DMS53 (cell line): Measurements from ENCODE around the gene LRRC8C.

Source experiments
- DNase-seq: peaks from one replicate; lab custom pipeline; 2025; lab: John Stamatoyannopoulos, UW

LRRC8C gene

GRCh38 chr1:89633800-89634625 lies 1.1 kb downstream of the LRRC8C start:
- DNase-seq, result peak; percentile 67

DNA sequence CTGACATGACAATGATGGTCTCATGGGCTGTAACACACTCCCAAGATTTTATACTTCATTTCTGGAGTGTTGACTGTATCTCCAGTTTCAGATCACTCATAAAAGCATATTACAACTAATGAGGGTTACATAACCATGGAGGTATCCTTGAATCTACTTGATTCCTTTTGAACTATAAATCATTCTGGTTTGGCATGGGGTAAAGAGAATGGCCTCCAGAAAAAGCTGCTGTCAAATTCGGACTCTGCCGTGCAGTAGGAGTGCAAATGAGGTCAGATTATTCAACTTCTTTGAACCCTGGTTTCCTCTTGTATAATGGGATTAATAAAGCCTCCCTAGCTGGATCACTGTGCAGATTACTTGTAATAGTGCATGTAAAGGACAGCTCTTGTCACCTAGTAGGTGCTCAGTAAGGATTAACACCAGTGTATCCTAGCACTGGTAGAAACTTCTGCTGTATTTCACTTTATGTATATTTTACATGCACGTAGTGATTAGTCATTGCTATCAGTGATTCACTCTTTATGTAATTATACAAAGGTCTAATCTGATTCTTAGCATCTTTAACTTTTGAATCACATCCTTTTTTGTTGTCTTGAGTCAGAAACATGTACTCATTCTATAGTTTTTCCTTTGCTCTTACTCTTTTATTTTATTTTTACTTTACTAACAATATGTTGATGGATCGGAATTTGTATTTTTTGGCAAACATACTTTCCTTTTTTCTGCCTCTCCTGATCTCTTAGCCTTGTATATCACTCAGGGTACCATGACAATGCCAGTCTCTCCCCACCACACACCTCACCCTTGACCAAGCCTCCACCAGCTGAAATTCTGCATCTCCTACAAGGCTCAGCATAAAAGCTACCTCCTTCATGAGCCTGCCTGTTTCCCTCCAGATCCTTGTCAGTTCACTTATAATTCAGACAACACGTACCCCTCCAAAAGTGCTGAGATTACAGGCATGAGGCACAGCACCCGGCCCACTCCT lies 3.2 kb downstream of the LRRC8C start:
- DNase-seq, result no peak

DNA sequence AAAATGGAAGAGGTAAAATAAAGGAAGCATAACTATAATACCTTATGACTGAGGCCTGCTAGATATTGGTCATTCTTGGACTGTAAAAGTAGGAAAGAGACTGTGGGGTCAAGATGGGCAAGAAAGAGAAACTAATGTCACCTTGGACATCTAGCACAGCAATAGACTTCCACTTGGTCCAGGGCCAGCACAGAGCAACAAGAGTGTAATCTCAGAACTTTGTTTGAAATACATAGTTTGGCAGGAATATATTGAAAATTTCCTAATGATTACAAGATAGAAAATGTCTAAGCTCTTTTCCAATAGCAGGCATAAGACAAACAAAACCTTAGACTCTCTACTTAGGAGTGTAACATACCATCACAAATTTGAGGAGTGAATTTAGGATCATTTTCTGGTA lies 4.6 kb downstream of the LRRC8C start:
- no peak for DNase-seq

DNA sequence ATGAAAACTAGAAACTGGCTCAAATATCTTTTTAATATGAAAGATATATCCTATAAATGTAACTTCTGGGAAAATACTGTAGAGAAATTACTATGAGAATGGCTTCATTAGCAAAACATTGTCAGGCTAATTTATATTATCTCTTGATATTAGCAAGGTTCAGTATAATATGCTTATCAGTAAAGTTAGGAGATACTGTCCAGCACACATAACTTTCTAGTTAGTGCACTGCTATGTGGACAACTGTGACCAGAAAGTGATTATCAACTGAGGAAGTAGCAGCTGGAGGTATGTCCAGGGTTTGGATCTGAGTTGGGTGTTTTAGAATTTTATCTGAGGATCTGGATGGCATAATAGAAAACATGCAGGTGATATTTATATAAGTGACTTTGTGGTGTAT lies 7.5 kb downstream of the LRRC8C start:
- no peak for DNase-seq

DNA sequence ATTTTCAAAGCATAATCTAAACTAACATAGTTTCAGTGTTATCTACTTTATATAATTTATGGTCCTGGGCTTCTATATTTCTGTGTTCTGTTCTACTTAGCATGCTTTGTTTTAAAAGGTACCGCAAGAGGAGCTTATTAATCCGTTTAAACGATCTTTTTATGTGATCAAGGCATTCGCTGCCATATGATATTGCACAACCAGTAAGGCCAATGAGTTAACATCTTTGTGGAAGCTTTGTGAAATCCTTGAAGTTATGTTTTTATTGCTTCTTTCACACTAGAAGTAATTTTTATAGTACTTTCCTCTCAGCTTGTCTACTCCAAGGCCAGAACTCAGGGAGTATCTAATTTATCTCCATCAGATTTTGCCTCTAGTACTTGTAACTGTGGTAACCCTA lies 8.9 kb downstream of the LRRC8C start:
- DNase-seq, result no peak

DNA sequence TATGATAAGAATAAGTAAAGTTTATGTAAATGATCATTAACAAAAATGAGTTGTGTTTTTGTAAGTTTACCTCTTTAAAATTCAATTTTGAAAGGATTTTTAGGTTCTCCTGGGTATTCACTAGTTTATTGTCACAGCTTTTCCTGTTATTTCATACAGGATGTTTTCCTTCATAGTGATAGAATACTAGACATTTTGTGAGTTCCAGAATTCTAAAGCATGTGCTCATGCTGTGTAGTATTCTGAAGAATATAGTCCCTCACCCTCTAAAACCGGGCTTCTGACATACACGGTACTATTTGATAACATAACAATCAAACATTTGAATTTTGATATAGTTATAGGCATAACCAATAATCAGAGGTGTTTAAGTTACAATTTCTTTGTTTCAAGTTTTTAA lies 10.7 kb downstream of the LRRC8C start:
- no peak for DNase-seq

DNA sequence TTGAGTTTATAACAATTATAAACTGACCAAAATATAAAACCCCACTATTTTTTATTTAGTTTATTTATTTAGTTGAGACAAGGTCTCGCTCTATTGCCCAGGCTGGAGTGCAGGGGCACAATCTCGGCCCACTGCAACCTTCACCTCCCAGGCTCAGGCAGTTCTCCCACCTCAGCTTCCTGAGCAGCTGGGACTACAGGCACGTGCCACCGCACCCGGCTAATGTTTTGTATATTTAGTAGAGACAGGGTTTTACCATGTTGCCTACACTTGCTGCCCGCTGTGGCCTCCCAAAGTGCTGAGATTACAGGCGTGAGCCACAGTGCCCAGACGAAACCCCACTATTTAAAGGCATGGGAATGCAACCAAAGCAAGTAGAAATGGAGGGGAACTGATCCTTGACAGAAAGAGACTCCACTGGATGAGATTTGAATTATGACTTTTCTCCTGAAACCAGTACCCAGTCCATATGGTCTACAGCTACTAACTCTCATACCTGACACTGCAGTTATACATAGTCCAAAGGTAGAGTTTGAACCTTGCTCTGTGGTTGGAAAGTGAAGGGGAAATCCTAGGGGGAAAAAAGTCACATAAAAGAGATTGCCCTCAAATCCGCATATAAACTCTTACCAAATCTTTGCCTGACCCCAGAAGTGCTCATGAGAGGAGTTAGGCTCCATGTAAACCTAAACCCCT lies 11.3 kb downstream of the LRRC8C start:
- no peak for DNase-seq

DNA sequence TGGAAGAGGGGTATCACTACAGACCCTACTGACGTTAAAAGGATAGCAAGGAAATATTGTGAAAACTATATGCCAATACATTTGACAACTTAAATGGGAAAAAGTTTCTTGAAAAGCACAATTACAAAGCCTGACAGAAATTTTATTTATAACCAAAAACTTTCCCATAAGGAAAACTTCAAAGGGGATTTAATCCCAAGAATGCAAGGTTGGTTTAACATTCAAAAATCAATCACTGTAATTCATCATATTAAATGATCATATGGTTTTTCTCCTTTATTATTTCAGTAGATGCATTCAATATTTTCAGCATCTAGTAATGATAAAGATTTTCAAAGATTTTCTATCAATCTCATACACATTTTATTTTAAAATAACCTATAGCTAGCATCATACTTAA lies 13.3 kb downstream of the LRRC8C start:
- no peak for DNase-seq

- DNase-seq, result no peak
Observed at GRCh38 chr1:89649783-89650182, 16.9 kb downstream of the LRRC8C start.

- no peak for DNase-seq
Observed at GRCh38 chr1:89652373-89652772, 19.5 kb downstream of the LRRC8C start.

DNA sequence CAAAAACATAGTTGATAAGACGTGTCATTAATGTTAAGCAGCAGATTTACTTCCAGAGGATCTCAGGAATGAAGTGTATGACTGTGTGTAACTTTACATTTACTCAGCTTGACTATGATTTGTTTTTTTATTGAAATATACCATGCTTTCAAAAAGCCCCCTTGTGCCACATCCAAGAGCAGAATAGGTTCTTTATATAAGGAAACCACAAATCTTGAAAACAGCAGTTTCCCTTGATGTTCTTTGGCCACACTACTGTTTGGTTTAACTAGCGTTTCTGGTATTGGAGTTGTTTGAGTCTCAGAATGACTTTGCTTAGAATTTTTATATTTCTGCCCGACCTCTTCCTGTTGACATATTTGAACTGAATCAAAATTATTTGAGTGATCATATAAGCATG lies 25.0 kb downstream of the LRRC8C start:
- no peak for DNase-seq

DNA sequence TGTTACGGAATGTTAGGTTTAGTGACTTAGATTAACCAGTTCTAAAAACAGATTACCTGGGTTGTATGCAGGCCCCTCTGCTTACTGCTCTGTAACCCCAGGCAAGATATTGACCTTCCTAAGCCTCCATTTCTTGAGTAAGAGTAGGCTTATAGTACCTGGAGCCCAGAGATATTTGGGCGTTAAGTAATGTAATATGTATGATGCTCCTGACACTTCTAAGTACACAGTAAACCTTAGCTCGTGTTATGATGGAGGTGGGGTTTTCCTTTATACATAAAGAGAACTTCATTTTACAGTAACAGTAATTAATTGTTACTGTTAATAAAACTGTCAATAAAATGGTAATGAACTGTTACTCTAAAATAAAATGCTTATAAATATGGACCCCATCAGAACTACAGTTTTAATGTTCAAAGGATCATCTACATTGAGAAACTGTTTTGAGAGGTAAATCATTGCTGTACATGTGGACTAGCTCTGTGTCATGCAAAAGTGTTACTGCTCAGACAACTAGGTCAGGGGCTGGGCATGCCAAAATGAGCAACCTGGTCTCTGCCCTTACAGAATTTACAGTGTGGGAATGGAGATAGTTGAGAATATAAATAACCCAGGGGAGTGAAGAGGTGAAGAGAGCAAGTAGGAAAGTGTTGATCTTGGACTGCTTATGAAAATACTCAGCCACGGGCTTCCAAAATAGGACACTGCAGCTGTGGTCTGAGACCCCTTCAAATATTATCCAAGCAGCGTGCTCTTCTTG lies 26.6 kb downstream of the LRRC8C start:
- DNase-seq, result no peak

DNA sequence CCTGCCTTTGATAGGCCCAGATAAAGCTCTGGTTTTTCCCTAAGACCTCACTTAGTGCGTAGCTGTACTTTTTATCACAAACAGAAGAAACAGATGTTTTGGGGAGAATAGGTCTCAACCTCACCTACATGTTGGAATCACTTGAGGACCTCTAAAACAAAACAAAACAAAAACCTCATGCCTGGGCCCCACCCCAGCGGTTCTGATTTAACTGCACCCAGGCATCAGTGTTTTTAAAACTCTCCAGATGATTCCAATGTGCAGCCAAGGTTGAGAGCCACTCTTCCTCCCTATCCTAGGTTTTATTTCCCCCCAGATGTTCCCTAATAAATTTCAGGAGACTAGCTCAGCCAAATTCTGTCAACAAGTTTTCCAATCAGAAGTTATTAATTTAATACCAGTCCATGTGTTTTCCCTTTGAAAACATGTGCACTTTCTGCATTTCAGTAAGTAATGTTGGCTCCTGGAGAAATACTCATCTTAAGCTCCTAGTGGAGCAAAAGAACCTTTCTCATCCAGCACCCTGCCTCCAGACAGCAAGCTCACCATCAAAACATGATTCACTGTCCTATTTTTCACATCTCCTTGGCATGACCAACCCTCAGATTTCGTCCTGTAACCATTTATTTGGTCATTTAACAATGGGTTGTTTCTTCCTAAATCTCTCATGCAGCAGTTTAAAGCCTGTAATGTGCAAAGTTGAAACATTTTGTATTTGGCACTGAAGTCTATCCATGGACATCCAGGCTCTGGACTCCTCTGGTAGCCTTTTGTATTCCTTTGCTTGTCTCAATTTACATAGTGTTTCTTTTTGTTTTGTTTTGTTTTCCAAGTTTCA lies 27.5 kb downstream of the LRRC8C start:
- no peak for DNase-seq

GRCh38 chr1:89665941-89666340 lies 33.0 kb downstream of the LRRC8C start:
- DNase-seq, result no peak

GRCh38 chr1:89666640-89667039 lies 33.7 kb downstream of the LRRC8C start:
- DNase-seq, result no peak

DNA sequence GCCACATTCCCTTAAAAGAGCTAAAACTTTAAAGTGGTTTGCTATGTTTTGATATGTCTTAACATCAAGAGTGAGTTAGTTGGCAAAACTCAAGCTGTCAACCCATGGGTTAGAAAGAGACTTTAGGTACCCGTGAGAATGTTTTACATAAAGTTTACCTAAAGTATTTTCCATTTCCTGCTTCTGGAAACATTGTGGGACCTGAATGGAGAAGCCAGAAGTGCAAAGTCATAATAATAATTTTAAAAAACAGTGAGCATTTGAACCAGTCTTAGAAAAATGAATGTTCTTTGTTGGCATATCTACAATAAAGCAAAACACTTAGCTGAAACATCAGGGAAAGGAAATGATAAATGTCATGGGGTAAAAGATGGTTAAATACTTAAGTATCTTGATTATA lies 34.8 kb downstream of the LRRC8C start:
- no peak for DNase-seq

- DNase-seq, result no peak
Observed at GRCh38 chr1:89668961-89669360, 36.0 kb downstream of the LRRC8C start.

DNA sequence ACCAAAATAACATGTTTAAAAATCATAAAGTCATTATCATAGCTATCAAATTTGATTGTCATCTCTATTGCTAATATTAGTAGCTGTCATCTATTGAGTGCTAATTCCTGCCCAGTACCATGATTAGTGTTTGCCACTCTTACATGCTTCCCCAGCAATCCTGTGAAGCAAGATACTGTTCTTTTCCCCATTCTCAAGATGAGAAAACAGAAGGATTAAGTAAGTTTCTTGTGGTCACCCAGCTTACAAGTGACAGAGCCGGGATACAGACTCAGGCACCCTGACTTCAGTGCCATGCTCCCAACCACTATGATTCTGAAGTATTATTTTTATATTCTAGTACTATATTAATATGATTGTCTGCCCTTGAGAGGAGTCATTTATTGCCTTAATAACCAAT lies 36.5 kb downstream of the LRRC8C start:
- no peak for DNase-seq

DNA sequence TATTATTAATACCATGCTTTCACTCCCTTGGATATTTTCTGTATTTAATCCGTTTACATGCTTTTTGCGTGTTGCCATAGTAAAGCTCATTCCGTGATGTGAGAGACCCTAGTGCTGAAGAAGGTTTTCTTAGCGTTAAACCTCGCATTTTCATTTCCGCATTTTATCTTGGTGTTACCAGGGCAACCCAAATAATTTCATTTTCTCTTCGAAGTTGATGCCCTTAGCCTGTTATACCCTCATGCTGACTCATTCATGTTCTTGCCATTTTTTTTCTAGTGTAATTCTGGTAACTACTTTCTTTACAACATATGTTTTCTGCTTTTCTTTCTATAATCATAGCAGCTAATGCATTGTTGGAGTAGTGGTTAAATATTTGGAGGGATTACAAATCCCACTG lies 37.2 kb downstream of the LRRC8C start:
- no peak for DNase-seq

DNA sequence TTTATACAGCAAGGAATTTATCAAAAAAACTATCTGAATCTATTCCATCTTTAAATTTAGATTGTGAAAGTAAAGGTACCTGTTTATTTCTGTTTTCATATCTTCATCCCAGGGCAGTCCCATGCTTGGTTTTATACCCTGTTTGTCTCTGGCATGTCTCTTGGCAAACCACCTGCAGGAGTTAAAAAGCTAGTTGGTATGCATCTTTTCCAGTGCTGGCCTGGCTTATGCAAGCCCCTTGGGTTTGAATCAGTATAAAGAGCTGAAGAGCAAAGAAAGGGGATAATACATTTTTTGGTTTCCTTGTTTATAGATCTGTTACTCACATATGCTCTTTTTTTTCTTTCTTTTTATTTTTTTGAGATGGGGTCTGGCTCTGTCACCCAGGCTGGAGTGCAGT lies 37.8 kb downstream of the LRRC8C start:
- no peak for DNase-seq
